ENCODE measurements around the gene DLST.
A peak's percentile ranks its signal among the peaks of the same experiment; 100 is the strongest.

DLST gene

DNA sequence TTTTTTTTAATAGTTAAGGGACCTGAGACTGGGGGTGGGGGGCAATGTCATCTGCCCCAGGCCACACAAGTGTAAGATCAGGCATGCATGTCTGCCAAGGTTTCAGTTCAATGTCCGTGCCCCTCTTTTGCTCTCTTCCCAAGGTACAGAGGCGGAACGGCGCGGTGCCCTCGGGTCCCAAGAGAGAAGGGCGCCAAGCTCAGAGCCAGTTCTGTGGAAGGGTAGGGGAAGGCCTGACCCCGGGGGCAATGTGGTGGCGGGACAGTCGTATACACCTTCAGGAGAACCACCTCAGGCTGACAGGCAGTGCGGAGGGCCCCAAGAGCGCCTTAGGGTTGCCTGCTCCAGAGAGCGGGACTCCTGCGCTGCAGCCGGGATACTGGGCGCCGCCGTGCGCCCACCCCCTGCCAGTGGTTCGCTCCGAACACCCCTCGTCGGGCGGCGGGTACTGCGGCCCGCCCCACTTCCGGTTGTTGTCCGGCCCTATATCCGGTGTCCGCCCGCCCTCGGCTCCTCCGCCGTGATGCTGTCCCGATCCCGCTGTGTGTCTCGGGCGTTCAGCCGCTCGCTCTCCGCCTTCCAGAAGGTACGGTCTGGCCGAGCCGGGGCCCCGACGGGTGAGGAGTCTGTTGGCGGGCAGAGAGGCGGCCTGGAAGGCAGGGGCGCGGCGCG is at the start of gene DLST:
TSS of gene DLST (plus strand) at position 486 of the 672 bp plus-strand sequence. CDS start at position 524, 38 bp downstream.
- peak; percentile 42 for DNase-seq

DNA sequence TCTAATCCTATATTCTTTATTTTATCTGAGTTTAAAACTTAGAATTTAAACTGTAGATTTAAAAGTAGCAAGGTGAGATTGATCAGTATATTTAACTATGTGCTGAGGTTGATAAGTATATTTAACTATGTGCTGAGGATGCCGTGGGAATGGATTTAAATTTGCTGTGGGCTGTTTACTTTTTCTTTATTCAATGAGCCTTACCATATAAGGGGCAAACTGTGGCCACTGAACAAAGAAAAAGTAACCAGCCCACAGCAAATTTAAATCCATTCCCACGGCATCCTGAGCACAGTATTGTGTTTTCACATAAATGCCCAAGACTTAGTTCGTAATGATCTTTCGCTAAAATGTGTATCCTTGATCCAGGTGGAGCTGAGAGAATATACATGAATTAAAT is 48.9 kb upstream of the DLST start:
- no peak for DNase-seq

DNA sequence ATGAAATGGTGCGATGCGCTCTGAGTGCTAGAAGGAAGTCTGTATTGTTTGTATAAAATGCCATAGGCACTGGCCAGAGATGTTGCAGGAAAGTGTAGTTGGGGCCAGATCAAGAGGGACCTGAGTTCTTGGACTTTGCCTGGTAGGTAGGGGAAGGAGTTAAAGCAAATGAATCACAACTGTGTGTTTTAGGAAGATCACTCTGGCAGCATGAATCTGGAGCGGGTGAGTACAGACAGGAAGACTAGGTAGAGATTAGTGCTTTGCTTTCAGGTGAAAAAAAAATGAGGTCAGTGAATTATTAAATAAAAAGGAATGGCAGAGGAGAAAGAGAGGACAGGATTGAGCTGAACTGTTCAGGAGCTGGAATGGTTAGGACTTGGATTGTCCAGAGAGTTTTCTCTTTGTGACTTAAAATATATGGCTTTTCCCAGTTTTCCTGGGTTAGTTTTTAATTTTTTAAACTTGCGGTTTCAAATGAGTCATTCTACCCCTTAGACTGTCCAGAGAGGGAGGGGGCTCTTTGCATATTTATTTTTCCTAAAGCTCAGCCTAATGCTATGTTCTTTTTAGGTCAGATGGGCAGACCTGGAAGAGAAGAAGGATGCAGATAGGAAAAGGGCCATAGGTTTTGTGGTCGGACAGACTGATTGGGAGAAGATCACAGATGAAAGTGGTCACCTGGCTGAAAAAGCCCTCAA is 46.9 kb upstream of the DLST start:
- DNase-seq, result no peak

DNA sequence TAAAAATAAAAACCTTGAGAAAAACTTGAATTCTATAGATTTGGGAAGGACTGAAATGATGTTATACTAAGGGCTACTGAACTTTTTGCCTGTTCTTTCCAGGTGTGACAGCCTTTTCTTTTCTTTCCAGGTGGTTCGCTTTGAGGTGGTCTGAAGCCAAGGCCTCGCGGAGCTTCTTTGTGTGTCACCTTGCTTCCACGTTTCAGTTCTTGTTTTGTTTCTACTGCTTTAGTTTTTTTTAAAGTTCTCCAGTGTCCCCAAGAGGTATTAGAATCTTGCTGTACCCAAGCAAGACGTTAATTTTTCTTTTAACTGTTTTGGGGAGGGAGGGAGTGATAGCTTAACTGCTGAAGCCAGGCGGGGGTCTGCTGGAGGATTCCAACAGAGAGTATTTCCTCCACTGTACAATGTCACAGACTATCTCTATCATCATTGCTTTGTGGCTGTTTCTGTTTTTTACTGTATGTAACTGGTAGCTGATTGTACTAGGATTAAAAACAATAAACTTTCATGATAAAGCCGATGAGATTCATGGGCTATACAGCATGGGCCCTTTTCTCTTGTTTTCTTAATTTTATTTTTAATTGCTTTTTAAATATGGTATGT is 46.0 kb upstream of the DLST start:
- DNase-seq, result no peak

DNA sequence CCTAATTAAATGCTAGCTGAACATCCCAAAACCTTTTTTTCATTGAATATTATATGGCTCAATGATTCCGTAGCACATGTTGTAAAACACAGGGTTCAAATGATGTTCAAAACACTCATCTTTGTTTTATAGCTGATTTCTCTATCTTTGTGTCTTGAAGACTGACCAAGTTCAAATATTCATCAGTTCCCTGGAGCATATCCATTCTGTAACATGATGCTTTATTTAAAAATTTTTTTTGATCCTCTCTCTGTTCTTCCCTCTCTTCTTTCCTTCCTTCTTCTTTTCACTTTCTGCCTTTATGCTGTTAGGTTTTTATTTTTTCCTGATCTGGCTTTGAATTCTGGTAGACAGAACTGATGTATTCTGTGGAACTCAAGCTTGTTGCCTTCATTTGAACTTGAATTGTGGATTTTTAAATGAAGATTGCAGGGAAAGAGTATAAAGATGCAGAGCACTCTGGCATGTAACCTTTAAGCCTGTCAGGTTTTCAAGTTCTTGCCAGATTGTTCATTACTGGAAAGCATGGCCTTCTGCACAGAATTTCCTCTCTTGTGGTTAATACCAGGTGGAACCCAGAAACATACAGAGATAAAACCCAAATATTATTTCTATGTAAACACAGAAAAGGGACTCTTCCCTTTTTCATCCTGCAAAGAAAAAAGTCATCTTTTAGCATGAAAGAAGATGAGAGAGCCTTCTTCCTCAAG is 45.3 kb upstream of the DLST start:
- no peak for DNase-seq

DNA sequence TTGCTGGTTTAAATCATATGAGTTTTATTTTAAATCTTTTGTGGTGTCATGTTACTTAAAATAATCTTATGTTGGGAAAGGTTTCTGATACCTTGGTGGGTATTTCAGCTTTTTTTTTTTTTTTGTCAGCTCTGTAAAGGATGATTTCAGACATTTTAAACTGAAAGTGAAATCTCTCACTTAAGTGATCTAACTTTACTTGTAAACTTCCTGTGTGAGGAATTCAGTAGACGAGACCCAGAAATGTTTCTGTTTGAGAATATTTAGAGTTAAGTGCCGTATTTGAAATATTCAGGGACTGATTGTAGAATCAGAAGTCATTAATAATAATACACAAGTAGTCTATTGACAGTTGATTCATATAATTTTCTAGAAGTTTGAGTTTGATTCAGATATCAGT is 43.5 kb upstream of the DLST start:
- DNase-seq, result no peak

DNA sequence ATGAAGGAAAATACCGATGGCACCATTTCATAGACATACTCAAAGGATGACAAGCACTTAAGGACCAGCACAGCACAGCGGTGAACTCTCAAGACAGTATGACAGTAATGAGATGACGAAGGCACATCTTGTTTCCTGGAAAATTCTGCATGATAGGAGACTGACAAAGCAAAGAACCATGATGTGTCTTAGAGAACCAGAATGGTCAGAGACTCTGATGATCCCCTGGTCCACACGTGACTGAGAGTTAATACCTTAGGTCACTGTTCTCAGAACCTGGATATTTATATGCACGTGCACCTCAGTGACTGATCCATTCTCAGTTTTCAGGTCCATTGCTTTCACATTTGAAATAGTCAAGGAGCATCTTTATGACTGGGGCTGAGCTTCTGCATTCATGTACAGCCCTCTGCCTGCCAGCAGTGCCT is 41.1 kb upstream of the DLST start:
- DNase-seq, result no peak

DNA sequence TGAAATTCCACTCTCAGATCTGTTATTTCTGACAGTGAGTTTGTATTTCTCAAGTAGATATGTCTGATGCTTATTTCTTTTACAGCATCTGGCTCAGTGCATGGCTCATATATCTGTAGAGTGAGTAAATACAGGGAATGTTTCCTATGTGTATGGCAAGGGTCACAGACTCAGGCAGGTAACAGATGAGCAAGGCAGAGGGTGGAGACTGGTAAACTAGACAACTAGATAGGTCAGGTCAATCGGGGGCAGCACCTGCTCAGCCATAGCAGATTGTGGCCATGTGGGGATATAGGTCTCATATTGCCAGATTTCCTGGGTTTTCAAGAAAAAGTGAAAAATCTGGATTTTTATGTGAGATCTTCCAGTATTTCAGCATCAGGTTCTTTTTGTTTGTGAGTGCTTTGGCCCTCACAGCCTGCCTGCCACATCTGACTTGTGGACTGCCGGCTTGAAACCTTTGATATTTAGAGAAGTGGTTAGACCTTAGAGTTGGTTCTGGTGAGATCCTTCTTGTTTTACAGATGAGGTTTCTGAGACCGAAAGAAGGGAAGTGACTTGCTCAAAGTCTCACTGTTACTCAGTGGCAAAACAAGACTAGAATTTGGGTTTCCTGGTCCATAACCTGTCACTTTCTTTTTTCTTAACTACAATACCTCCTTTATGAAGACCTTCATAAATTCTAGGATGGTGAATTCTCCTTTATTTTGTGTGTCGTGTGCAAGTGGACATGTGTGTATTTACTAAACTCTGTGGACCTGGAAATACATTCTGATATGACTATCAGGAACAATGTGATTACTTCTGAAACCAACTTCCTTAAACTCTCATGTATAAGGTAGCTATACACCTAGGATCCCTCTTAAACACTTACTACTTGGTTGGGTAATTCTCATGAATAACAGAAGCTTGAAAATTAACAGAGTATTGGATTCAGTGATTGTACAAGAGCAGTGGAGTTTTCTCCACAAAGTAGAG is 40.2 kb upstream of the DLST start:
- no peak for DNase-seq

DNA sequence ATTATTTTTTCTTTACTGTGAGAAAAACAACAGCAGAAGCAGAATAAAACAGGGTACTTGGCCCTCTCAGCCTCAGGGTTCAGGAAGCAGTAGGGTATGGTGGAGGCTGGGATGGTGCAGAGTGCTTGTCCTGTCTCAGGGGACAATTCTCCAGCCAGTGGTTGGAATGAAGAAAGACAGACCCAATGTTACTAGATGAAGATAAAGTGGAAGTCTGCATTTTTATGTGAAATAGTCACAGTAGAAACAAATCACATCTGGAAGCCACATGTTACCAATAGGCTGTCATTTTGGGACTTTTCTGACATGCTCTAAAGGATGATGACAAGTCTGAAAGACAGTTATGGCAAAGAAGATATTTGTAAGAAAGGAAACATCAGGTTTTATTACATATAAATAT is 38.1 kb upstream of the DLST start:
- DNase-seq, result no peak

DNA sequence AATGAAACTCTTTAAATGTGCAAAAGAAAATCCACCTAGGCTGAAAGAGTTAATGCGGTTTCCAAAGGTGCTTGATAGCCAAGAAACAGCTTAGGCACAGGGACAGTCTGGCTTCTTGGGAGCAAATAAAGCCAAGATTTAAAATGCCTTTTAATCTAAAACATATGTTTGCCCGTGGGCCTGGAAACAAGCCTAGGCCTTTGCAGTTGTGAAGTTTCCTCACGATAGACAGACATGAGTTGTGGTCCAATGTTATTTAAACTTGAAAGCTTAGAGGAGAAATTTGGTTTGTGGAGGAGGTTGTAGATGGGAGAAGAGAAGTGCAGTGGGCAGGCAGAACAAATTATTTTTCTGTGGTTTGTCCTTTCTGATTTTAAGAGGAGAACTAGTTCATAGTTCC is 35.5 kb upstream of the DLST start:
- no peak for DNase-seq

DNA sequence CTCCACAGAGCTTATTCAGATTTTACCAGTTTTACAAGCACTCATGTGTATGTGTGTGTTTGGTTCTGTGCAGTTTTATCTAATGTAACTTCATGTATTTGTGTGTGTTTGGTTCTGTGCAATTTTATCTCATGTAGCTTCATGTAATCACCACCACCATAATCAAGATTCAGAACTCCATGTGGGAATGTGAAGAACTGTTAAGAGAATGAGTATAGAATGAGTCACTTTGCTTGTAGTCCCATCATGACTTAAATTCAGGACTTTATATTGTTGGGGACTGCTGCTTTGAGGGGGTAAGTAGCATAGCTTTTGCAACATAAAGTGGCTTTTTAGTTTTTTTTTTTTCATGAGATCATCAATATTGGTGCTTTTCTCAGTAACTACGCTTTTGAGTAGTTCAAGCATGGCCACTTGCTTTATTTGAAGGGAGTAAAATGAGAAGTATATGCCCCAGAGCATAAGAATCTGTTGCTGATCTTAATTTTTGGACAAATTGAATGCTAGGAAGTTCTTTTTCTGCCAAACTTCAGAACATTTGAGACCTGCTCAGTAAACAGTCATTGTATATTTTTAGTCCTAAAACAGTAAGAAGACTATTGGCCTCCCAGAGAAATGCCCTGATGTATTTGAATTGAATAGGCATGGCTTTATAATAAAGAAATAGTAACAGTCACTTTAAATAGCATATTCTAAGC is 34.6 kb upstream of the DLST start:
- DNase-seq, result no peak

DNA sequence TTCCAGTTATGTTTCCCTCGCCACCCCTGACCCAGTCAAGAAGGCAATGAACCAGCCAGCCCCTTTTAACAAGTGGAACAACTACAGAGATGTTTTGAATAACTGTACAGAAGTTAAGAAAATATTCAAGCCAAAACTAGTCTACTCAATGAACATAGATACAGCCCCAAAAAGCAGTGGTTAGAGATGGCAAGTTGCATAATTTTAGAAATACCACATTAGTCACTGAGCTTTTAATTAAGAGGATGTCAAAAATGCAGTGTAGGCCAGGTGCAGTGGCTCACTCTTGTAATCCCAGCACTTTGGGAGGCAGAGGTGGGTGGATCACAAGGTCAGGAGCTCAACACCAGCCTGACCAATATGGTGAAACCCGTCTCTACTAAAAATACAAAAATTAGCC is 32.9 kb upstream of the DLST start:
- DNase-seq, result no peak

DNA sequence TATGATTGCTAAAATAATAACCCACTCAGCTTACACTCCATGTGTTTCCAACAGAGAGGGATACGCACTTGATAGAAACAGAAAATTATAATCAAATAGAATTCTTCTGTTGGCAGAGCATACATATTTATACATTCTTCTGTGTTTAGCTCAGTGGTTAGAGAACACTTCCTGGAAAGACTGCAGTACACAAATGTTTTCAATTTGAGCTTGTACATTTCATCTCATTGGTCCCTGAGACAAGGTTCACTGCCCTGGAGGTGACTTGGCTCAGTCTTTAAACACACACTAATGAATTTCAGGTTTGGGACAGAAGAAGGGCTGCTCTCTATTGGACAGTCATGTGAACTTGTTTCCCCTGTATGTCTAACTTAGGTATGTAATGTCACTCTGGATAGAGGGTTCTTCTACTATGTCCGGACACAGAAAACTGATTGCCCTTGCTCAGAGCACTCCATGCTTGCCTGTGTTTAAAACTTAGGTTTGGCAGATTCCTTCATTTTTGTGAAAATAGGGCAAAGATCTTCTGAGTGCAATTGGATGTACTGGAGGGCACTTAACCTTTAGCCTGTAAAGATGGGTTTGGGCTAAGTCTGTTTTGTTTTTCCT is 28.7 kb upstream of the DLST start:
- DNase-seq, result no peak

DNA sequence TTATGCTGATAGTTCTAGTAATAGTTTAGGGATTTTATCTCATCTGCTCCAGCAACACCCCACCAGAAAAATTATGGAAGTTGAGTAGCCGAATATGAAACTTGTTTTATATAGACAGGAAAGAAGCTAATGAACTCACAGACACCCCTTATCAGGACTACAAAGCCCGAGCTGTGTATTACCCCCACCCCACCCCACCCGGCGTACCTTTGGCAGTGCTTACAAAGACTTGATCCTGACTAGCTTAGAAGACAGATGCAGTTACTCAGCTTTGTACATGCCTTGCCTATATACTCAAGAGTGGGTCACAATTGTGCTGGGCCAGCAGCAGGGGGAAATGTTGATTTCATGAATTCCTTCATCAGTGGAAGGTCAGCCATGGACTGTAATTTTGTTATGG is 28.1 kb upstream of the DLST start:
- DNase-seq, result no peak

DNA sequence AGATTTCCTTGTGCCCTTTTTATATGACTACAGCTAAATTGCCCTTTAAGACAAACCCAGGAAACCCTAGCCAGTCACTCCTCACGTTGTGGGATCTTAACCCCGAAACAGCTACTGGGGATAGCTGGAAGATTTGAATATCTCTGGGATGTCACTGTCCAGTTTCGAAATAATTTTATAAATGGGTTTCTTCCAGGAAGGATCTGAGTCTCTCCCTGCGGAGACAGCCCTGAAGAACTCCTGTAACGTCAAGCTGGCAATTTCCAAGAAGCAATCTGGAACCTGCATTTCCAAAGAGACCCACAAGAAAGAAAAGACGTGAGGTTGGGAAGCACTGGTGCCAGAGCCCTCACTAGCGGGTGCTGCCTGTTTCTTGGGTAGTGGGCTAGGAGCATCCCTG is 26.7 kb upstream of the DLST start:
- no peak for DNase-seq

DNA sequence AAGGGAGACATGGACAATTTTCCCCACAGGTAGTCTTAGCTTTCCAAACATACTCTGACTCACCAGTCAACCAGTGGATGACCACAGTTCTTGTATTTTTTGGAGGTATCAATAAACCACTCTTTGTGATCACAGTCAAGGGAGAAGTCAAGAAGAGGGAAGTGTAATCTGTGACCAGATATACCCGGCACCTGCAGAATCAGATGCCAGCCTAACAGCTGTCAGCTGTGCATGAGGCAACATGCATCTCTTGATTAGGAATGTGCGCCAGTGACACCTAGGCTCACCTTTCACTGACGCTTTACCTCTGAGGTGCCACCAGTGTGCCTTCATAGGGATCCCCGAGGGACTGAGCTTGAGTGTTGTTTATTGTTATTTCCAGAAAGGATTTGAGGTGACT is 25.8 kb upstream of the DLST start:
- DNase-seq, result no peak

DNA sequence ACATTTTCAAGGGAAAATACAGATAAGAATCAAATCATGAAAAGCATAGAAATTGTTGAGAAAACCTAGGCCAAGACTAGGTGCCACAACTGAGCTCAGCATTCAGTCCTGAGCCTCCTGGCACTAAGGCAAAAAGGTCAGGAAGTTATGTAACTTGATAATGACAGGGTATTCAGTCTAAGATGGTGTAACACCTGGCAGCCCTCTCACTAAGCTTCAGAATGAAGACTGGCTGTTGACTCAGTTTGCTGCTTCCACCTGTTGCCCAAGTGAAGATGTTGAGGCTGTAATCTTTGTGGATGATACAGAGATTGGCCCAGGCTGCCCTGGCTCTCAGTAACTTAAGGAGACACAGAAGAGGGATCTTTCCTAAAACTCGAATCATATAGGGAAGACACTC is 25.4 kb upstream of the DLST start:
- no peak for DNase-seq

DNA sequence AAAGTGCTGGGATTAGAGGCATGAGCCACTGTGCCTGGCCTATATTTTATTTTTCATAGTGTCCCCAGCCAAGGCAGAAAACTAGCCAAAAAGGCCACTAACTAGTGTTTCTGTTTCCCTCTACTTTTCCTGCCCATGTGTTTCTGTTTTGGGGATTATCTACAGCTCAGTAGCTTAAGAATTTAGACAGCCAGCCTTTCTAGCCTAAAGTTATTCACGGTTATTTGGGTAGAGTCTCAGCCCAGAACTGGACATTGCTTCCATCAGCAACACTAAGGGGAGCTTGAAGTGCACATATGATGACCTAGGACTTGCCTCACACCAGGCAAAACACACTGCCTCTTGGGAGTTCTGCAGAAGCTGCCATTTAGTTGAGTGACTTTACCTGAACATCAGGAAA is 23.7 kb upstream of the DLST start:
- DNase-seq, result no peak

DNA sequence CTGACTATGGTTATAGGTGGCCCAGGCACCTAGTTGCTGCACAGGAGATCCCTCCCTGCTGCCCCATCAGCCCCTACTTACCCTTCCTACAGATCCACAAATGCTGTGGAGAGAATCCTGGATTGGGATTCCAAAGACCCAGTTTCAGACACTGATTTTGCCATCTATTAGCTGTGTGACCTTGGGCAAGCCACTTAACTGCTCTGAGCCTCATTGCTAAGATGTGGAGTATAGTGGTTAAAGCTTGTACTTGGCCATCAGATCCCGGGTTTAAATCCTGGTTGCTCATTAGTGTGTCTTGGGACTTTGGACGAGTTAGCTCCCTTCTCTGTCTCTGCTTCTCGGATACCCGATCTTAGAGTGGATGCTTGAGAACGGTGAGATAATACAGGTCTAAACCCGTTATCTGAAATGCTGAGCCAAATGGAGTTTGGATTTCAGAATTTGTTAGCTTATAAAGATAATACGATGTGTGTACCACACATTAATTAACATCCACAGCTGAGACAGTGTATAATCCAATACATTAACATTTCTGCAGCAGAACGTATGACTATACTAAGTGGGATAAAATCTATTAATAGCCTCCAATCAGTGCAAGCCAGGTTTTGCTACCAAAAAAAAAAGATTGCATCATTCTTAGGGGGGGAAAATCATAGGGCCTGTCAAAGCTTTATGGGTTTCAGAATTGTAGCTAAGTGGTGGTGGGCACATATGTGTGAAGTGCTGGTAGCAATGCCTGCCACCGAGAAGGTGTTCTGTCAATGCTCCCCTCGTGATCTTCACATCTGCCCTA is 21.8 kb upstream of the DLST start:
- DNase-seq, result no peak

DNA sequence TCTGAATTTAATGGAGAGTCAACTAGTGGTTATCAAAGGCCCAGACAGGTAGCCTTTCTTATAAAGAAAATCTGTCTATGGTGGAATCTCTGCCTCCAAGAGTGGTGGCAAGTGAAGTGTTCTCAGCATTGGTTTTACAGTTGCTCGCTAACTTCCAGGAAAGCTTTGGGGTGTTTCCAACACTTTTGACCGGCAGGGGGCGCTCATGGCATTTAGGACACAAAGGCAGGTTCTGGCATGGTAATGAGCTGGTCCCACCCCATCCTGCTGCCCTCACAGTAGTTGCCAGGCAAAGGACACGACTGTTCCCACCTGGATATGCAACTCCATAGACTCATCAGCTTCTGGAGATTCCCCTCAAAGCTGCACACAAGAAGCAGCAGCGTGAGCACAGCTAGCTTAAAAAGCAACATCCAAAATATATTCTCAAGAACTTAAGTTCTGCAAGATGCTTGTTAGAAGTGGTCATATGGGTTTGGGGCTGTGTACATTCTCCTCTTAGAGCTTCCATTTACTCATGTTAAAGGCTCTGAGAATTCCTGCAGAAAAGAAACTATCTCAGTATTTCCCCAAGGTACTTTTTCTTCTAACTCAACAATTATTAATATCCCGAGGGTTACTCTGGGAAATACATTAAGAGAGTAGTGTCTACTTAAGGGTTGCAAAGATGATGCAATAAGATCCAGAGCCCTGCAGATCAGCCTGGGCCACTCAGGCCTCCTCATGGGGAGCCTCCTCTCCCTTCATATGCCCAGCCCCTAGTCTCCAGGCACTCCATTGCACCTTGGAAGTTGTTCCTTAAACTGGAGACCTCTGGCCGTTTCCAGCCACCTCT is 20.6 kb upstream of the DLST start:
- DNase-seq, result peak; percentile 10

Measured in NCI-H1417 treated with DMSO at 0.1 percent for 48 hours (cell line).